Measurements from ENCODE around the gene PARS2. TPM values are rescaled to one million over a fixed set of nuclear protein-coding genes. Genes with fewer than 3 reads are reported as not detected.

The PARS2 gene
- total RNA-seq, 1 experiment from 2014 or later: 10.2 TPM

DNA sequence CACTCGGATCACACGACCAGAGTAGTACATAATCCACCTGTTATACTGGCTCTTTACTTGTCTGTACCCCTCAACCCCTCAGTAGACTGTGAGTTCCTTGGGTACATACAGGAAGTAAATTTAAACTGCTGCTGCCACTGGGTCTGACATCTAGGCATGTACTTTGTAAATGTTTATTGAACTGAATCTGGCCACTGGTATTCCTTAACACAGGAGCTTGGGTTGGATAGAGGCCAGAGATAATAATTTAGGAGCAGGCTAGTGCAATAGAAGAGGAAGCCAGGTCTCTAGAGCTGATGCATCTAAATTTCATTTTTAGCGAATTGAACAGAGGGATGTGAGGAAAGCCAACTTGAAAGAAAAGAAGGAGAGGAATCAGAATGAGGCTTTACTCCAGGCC, 36.3 kb downstream of the PARS2 start:
- H2AFZ ChIP-seq (ENCODE audit: low read length): no peak overlapping the region
- DNase-seq: no peak
- H3K9me3 Mint-ChIP-seq: peaks cover 0 to 4% of the 10 kb centered on the region in 2 experiments; a peak in 1 of 5 replicates
- H3K36me3 Mint-ChIP-seq (ENCODE audit: insufficient read depth in 1 of 3, low read depth in 3 of 3): peaks cover 45 to 84% (median 75%) of the 10 kb centered on the region in 3 experiments
- H2BK5ac ChIP-seq (ENCODE audit: insufficient read length, low read length): no peak overlapping the region
- no peak overlapping the region for H3K27ac ChIP-seq (ENCODE audit: insufficient read length, low read depth, low read length)
- TF ChIP-seq, protein P1, sequence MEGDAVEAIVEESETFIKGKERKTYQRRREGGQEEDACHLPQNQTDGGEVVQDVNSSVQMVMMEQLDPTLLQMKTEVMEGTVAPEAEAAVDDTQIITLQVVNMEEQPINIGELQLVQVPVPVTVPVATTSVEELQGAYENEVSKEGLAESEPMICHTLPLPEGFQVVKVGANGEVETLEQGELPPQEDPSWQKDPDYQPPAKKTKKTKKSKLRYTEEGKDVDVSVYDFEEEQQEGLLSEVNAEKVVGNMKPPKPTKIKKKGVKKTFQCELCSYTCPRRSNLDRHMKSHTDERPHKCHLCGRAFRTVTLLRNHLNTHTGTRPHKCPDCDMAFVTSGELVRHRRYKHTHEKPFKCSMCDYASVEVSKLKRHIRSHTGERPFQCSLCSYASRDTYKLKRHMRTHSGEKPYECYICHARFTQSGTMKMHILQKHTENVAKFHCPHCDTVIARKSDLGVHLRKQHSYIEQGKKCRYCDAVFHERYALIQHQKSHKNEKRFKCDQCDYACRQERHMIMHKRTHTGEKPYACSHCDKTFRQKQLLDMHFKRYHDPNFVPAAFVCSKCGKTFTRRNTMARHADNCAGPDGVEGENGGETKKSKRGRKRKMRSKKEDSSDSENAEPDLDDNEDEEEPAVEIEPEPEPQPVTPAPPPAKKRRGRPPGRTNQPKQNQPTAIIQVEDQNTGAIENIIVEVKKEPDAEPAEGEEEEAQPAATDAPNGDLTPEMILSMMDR (conservative IDR thresholded peaks at IDR 0.05): no peak
- no peak overlapping the region for H2BK15ac ChIP-seq (ENCODE audit: low read depth, low read length)
- no peak overlapping the region for H4K8ac ChIP-seq (replicated peaks; ENCODE audit: insufficient read length, low read depth, low read length)
- no peaks in the 10 kb centered on the region for H3K27me3 Mint-ChIP-seq (ENCODE audit: low read depth)
- H3K4me1 Mint-ChIP-seq: no peaks in the 10 kb centered on the region
- no peak overlapping the region for H3K9ac ChIP-seq (ENCODE audit: extremely low read depth, insufficient read length, low read length)
- H4K20me1 ChIP-seq (ENCODE audit: control insufficient read depth, insufficient read depth, insufficient read length): no peaks in the 10 kb centered on the region
- no peaks in the 10 kb centered on the region for H3K79me2 ChIP-seq (ENCODE audit: insufficient read depth, low read length)
- H3K4me3 Mint-ChIP-seq: no peak overlapping the region
- no peak overlapping the region for H3K56ac ChIP-seq (ENCODE audit: insufficient read length, low read depth, low read length)
- H4K91ac ChIP-seq (ENCODE audit: insufficient read length, low read depth, low read length): no peak overlapping the region
- H2AK5ac ChIP-seq (ENCODE audit: insufficient read length, low read length): no peak overlapping the region
- no peaks in the 10 kb centered on the region for H3K27me3 ChIP-seq (ENCODE audit: insufficient read depth, low read length)
- no peaks in the 10 kb centered on the region for H3K4me1 ChIP-seq (ENCODE audit: insufficient read depth, low read length)
- H3K9me3 ChIP-seq (ENCODE audit: control insufficient read depth, low read depth, low read length): no peaks in the 10 kb centered on the region
- no peak overlapping the region for H3K4ac ChIP-seq (ENCODE audit: low read depth, low read length)
- WGBS (ENCODE audit: extremely low coverage, insufficient read length, low lambda C conversion rate): no CpG with 5 or more reads among the region's 3 CpGs
- H2BK120ac ChIP-seq (ENCODE audit: low read depth, low read length, poor library complexity, severe bottlenecking): no peak overlapping the region
- no peak overlapping the region for H3K14ac ChIP-seq (ENCODE audit: insufficient read depth, low read length)
- H3T11ph ChIP-seq (ENCODE audit: low read length): no peak overlapping the region
- H2BK20ac ChIP-seq (ENCODE audit: low read depth, low read length, poor library complexity, severe bottlenecking): no peak overlapping the region
- no peak overlapping the region for H2BK12ac ChIP-seq (ENCODE audit: insufficient read length, low read depth, low read length)
- H3K4me2 ChIP-seq (ENCODE audit: insufficient read depth, insufficient read length, low read length): no peak overlapping the region
- no peaks in the 10 kb centered on the region for H3K23me2 ChIP-seq (ENCODE audit: insufficient read length, low read depth, low read length, poor library complexity, severe bottlenecking)
- no peaks in the 10 kb centered on the region for H3K79me1 ChIP-seq (ENCODE audit: insufficient read depth, low read depth, low read length, poor library complexity, severe bottlenecking)
- H3K23ac ChIP-seq (ENCODE audit: insufficient read length, low read depth, low read length): no peak overlapping the region
- H3K18ac ChIP-seq (ENCODE audit: insufficient read length, low read depth, low read length): no peak overlapping the region
- H4K5ac ChIP-seq (ENCODE audit: insufficient read length, low read depth, low read length): no peak overlapping the region
- H3K27ac Mint-ChIP-seq: no peak overlapping the region; a peak in 1 of 7 replicates
